K562 (cell line): ENCODE results near the gene TBC1D12. TPM values are rescaled to one million over a fixed set of nuclear protein-coding genes. Genes with fewer than 3 reads are reported as not detected.

Source experiments
- CBFB ChIP-seq: sonication (generic); formaldehyde crosslinking; IDR thresholded peaks from 2 replicates; pipeline ENCODE4 v1.4.0; 2020; ENCODE audit warnings: mild to moderate bottlenecking, missing genetic modification reagents
- CXXC5 ChIP-seq: fragments of 250-450 bp; sonication (Bioruptor Pico); IDR thresholded peaks from 2 replicates; pipeline ENCODE4 v1.8.0; 2022; ENCODE audit warnings: inconsistent platforms, mild to moderate bottlenecking, moderate library complexity
- E2F6 ChIP-seq, 2 experiments: IDR thresholded peaks; 2 replicates each; pipeline ENCODE4 v1.6.1; 2011; ENCODE audit warnings: borderline replicate concordance in 1 of 2, control low read depth in 1 of 2, low read depth in 1 of 2, low read length in 1 of 2, mild to moderate bottlenecking in 1 of 2, mixed read lengths in 1 of 2, moderate library complexity in 1 of 2; ENCODE audit not compliant: insufficient read depth in 1 of 2, insufficient read length in 1 of 2, poor library complexity in 1 of 2, severe bottlenecking in 1 of 2; ENCODE audit errors: extremely low read depth in 1 of 2
- HDGF ChIP-seq: fragments of 450-650 bp; IDR thresholded peaks from 2 replicates; pipeline ENCODE4 v1.6.1; 2016
- KDM2B ChIP-seq: fragments of 250-450 bp; sonication (Bioruptor Pico); IDR thresholded peaks from 2 replicates; pipeline ENCODE4 v1.8.0; 2021; ENCODE audit warnings: mild to moderate bottlenecking, moderate library complexity
- NONO ChIP-seq, 2 experiments: fragments of 200-400 bp in 1 of 2; fragments of 450-650 bp in 1 of 2; formaldehyde crosslinking in 1 of 2; IDR thresholded peaks; 2 replicates each; pipeline ENCODE4 v1.6.1; 2017; ENCODE audit warnings: low read depth in 2 of 2, mild to moderate bottlenecking in 2 of 2, moderate library complexity in 2 of 2, low read length in 1 of 2
- NR1H2 ChIP-seq: sonication (generic); formaldehyde crosslinking; IDR thresholded peaks from 2 replicates; pipeline ENCODE4 v1.4.0; 2020; ENCODE audit warnings: mild to moderate bottlenecking, missing genetic modification reagents
- PBX2 ChIP-seq, 2 experiments: IDR thresholded peaks in 1 of 2; conservative IDR thresholded peaks in 1 of 2; 2 replicates each; pipeline ENCODE4 v1.6.1; 2016; ENCODE audit warnings: low read depth in 2 of 2, mild to moderate bottlenecking in 1 of 2, missing compliant biosample characterization in 1 of 2, missing genetic modification characterization in 1 of 2, moderate library complexity in 1 of 2
- TEAD4 ChIP-seq, 2 experiments: sonication (generic) in 1 of 2; formaldehyde crosslinking in 1 of 2; IDR thresholded peaks; 2 replicates each; pipeline versions ENCODE4 v1.6.1 to v1.8.0; 2012 to 2022; ENCODE audit warnings: borderline replicate concordance in 1 of 2, inconsistent platforms in 1 of 2, low read length in 1 of 2, mild to moderate bottlenecking in 1 of 2, missing genetic modification reagents in 1 of 2
- TSHZ1 ChIP-seq: fragments of 250-450 bp; sonication (Bioruptor Pico); IDR thresholded peaks from 2 replicates; pipeline ENCODE4 v1.4.0; 2020; ENCODE audit warnings: mild to moderate bottlenecking, moderate library complexity
- ZBTB17 ChIP-seq: fragments of 450-650 bp; formaldehyde crosslinking; IDR thresholded peaks from 2 replicates; pipeline ENCODE4 v1.4.0; 2020; ENCODE audit warnings: mild to moderate bottlenecking
- ZBTB33 ChIP-seq: sonication (generic); formaldehyde crosslinking; IDR thresholded peaks from 2 replicates; pipeline ENCODE4 v1.8.1; 2023; ENCODE audit warnings: mild to moderate bottlenecking, missing genetic modification reagents
- ZFX ChIP-seq: sonication (generic); formaldehyde crosslinking; IDR thresholded peaks from 2 replicates; pipeline ENCODE4 v1.8.0; 2022; ENCODE audit warnings: mild to moderate bottlenecking, missing genetic modification reagents, moderate library complexity
- ZNF655 ChIP-seq: fragments of 250-450 bp; sonication (Bioruptor Pico); IDR thresholded peaks from 2 replicates; pipeline ENCODE4 v1.5.0; 2021
- polyA plus RNA-seq, 8 experiments: library from polyadenylated mRNA; depleted of rRNA in 4 of 8; stranded (reverse) in 5 of 8; unstranded in 3 of 8; fragments of >200 nt; fragmentation: Nextera tagmentation in 2 of 8; fragmentation: Illumina TruSeq in 1 of 8; extraction: Ambion mirVana in 2 of 8; extraction: Trizol in 1 of 8; gene quantifications; 2 replicates each; pipeline versions ENCODE4 v1.2.1 to v1.2.3, GENCODE V29; 2011 to 2014; ENCODE audit warnings: inconsistent platforms in 1 of 8, missing spikeins in 1 of 8
- total RNA-seq, 7 experiments: library from RNA; depleted of rRNA in 6 of 7; stranded (reverse); fragments of >200 nt in 6 of 7; fragmentation: Illumina TruSeq in 2 of 7; extraction: Trizol in 2 of 7; gene quantifications; 2 replicates each; pipeline versions ENCODE4 v1.2.1 to v1.2.3, GENCODE V29; 2011 to 2021; ENCODE audit warnings: low replicate concordance in 1 of 7

TBC1D12 gene
- total and polyA plus RNA-seq, 9 of the 15 experiments (the other 6 are each of a cell fraction or from before 2014, with no cell fraction given): 2.1 to 6.7 (median 3.9) TPM

- TF ChIP-seq ZBTB33 (CRISPR knock-in tag) (no peak), CXXC5 (CRISPR knock-in tag) (0 out of 2 replicates have a peak, but pooled peaks have one; percentile 6), ZFX (CRISPR knock-in tag) (peak; percentile 25; the same call in 1 of the 2 replicates), HDGF (no peak), CBFB (CRISPR knock-in tag) (no peak), TEAD4 (IDR thresholded peaks at IDR 0.05; ENCODE audit: low read length) (no peak), TEAD4 (CRISPR knock-in tag; IDR thresholded peaks at IDR 0.05; ENCODE audit: borderline replicate concordance) (no peak), PBX2 (CRISPR knock-in tag; IDR thresholded peaks at IDR 0.05; ENCODE audit: low read depth) (no peak), PBX2 (tag; conservative IDR thresholded peaks at IDR 0.05; ENCODE audit: low read depth) (no peak), KDM2B (CRISPR knock-in tag) (no peak), TSHZ1 (no peak), NONO (IDR thresholded peaks at IDR 0.05; ENCODE audit: low read depth in 2 of 2, low read length in 1 of 2) (0 out of 4 replicates have a peak, but pooled peaks have one; percentile 17 to 30), NR1H2 (no peak), ZBTB17 (CRISPR knock-in tag) (no peak), E2F6 (IDR thresholded peaks at IDR 0.05; ENCODE audit: borderline replicate concordance in 1 of 2, extremely low read depth in 1 of 2, insufficient read depth in 1 of 2, insufficient read length in 1 of 2, low read depth in 1 of 2, low read length in 1 of 2, poor library complexity in 1 of 2, severe bottlenecking in 1 of 2) (peak; percentile 39 to 77), ZNF655 (CRISPR knock-in tag) (no peak)
These were observed 570 bp downstream of the TBC1D12 start (continued) for GRCh38 chr10:94402843-94403379.
